PC-3 (cell line): ENCODE data around the gene IRGM. TPM values are rescaled to one million over a fixed set of nuclear protein-coding genes. Genes with fewer than 3 reads are reported as not detected.
"Not testable (repeated sequence)": the region's sequence is repeated elsewhere in the genome, so short reads cannot be mapped to it uniquely, and the experiment has no call there.

Experiments
- ATAC-seq: fragments of 200-7000 bp; cut with Tn5 transposase; 2 replicates; pipeline ENCODE4 v1.9.1; 2020; ENCODE audit warnings: mild to moderate bottlenecking, moderate library complexity
- Bru-seq: library from RNA; stranded (reverse); fragments of 400-500 nt; gene quantifications from one replicate; lab custom pipeline; 2021; lab: Mats Ljungman, UMichigan
- BruChase-seq, 2 experiments: library from RNA; stranded (reverse); fragments of 400-500 nt; gene quantifications; one replicate each; lab custom pipeline; 2021; lab: Mats Ljungman, UMichigan
- BruUV-seq: library from RNA; stranded (reverse); fragments of 400-500 nt; replicated peaks from 2 replicates; lab custom pipeline; 2021; lab: Mats Ljungman, UMichigan
- CTCF ChIA-PET: fragments of 300-600 bp; sonication (Branson Sonifier 250); formaldehyde crosslinking; loops from one replicate; lab custom pipeline; 2022; ENCODE audit warnings: antibody characterized with exemption; lab: Charles Lee
- POLR2A ChIA-PET: fragments of 300-600 bp; sonication (Branson Sonifier 250); formaldehyde crosslinking; loops from one replicate; lab custom pipeline; 2022; ENCODE audit warnings: antibody characterized with exemption; ENCODE audit not compliant: unreplicated experiment; lab: Charles Lee
- DNase-seq: peaks from one replicate; pipeline ENCODE4 v3.0.0-alpha.2; 2015
- H2AFZ ChIP-seq: fragments of 300-600 bp; sonication (generic); 2 replicates; pipeline ENCODE4 v1.6.0; 2016; ENCODE audit warnings: antibody characterized with exemption, low read length
- H3F3A ChIP-seq: fragments of 300-600 bp; sonication (generic); one replicate; pipeline ENCODE4 v1.6.0; 2017; ENCODE audit warnings: antibody characterized with exemption, low read length, control low read depth, mild to moderate bottlenecking; ENCODE audit not compliant: unreplicated experiment
- H3K27ac ChIP-seq: fragments of 300-600 bp; sonication (generic); 2 replicates; pipeline ENCODE4 v1.5.1; 2016; ENCODE audit warnings: mild to moderate bottlenecking, low read length
- H3K27me3 ChIP-seq: fragments of 300-600 bp; sonication (generic); 2 replicates; pipeline ENCODE4 v1.6.1; 2016; ENCODE audit warnings: low read length, mixed read lengths
- H3K36me3 ChIP-seq: fragments of 300-600 bp; sonication (generic); 2 replicates; pipeline ENCODE4 v1.6.1; 2016; ENCODE audit warnings: low read depth, mixed run types, low read length, mixed read lengths
- H3K4me1 ChIP-seq: fragments of 300-600 bp; sonication (generic); 2 replicates; pipeline ENCODE4 v1.5.1; 2016; ENCODE audit warnings: low read length; ENCODE audit not compliant: insufficient read depth
- H3K4me2 ChIP-seq: fragments of 300-600 bp; sonication (generic); 2 replicates; pipeline ENCODE4 v1.6.0; 2016; ENCODE audit warnings: low read length
- H3K4me3 ChIP-seq: fragments of 300-600 bp; sonication (generic); 2 replicates; pipeline ENCODE4 v1.5.1; 2016; ENCODE audit warnings: mild to moderate bottlenecking, low read length, mixed read lengths
- H3K79me2 ChIP-seq: fragments of 300-600 bp; sonication (generic); 2 replicates; pipeline ENCODE4 v1.6.1; 2017; ENCODE audit warnings: low read length, mixed read lengths
- H3K9ac ChIP-seq: fragments of 300-600 bp; sonication (generic); 2 replicates; pipeline ENCODE4 v1.6.0; 2016; ENCODE audit warnings: mild to moderate bottlenecking, low read length
- H3K9me2 ChIP-seq: fragments of 300-600 bp; sonication (generic); replicated peaks from 2 replicates; pipeline ENCODE4 v1.6.1; 2016; ENCODE audit warnings: mixed run types, low read length, mixed read lengths
- H3K9me3 ChIP-seq: fragments of 300-600 bp; sonication (generic); 2 replicates; pipeline ENCODE4 v1.6.1; 2016; ENCODE audit warnings: low read length, mixed read lengths
- H4K20me1 ChIP-seq: fragments of 300-600 bp; sonication (generic); 2 replicates; pipeline ENCODE4 v1.6.1; 2016; ENCODE audit warnings: low read length, mixed read lengths
- CTCF ChIP-seq: fragments of 300-600 bp; sonication (generic); conservative IDR thresholded peaks from 2 replicates; pipeline ENCODE4 v1.5.1; 2017; ENCODE audit warnings: antibody characterized with exemption, low read depth, mild to moderate bottlenecking, low read length
- EZH2 ChIP-seq: fragments of 300-600 bp; sonication (generic); IDR thresholded peaks from one replicate; pipeline ENCODE4 v1.6.1; 2017; ENCODE audit warnings: antibody characterized with exemption, mild to moderate bottlenecking, low read length; ENCODE audit not compliant: unreplicated experiment
- EZH2phosphoT487 ChIP-seq: fragments of 300-600 bp; sonication (generic); IDR thresholded peaks from 2 replicates; pipeline ENCODE4 v1.6.1; 2018; ENCODE audit warnings: mild to moderate bottlenecking, antibody characterized with exemption, low read length, borderline replicate concordance
- intact Hi-C: fragments of 100-400 bp; cut with micrococcal nuclease; formaldehyde crosslinking; loops from 2 replicates; pipeline ENCODE4 v1.9.0; 2023
- long read RNA-seq: library from polyadenylated mRNA; unstranded; transcript quantifications from one replicate; pipeline ENCODE4 v2.0.0, GENCODE V29; 2021; ENCODE audit not compliant: unreplicated experiment
- total RNA-seq: library from RNA; depleted of rRNA; stranded (reverse); fragments of >200 nt; gene quantifications from 2 replicates; pipeline ENCODE4 v1.2.3, GENCODE V29; 2014; rRNA removed

The IRGM gene, protein sequence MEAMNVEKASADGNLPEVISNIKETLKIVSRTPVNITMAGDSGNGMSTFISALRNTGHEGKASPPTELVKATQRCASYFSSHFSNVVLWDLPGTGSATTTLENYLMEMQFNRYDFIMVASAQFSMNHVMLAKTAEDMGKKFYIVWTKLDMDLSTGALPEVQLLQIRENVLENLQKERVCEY
- total RNA-seq, result not detected in 2 replicates
- percentile 22 among the genes with signal in this experiment for Bru-seq, nascent RNA
- BruChase-seq, experiment 1, labeled RNA remaining after a 6-hour chase, result percentile 12 among the genes with signal in this experiment
- BruChase-seq, experiment 2, labeled RNA remaining after a 2-hour chase, result percentile 27 among the genes with signal in this experiment
- long read RNA-seq, result 0 reads

GRCh38 chr5:150846308-150846653 lies at the start of gene IRGM:
TSS of gene IRGM (plus strand) at chr5:150846521. CDS start at chr5:150848124, 1,603 bp downstream.
- POLR2A ChIA-PET, H4K20me1 ChIP-seq, H3F3A ChIP-seq, H3K4me3 ChIP-seq, H3K27me3 ChIP-seq, H3K79me2 ChIP-seq, ATAC-seq, H3K9me2 ChIP-seq, DNase-seq, H3K9me3 ChIP-seq, H3K9ac ChIP-seq, H3K36me3 ChIP-seq, BruUV-seq, H3K4me2 ChIP-seq, H3K4me1 ChIP-seq, H3K27ac ChIP-seq: not testable (repeated sequence)
- H2AFZ ChIP-seq, result peak within 1 kb of the TSS; percentile 36; the same call in 1 of the 2 replicates
- intact Hi-C loops, result loop anchor here (2.0 to 10.0 kb wide), 2 partner anchors 145 to 191 kb away; partner anchors contain the start of gene RBM22
- CTCF ChIA-PET, result interaction anchor here (0.6 to 2.2 kb wide), 2 partner anchors 45 to 175 kb away, joined by 3 to 16 read pairs; no protein-coding TSS in a partner anchor

DNA sequence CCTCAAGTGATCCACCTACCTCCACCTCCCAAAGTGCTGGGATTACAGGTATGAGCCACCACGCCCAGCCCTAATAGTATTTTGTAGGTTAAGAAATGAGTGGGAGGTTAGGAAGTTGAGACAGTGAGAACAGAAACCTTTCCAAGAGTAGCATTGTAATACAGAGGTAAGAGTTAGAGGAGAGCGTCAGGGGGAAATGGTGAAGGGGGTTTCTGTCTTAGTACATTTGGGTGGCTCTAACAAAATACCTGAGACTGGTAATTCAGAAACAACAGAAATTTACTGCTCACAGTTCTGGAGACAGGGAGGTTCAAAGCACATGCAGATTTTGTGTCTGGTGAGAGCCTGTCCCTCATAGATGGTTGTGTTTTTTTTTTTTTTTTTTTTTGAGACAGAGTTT lies 48.9 kb upstream of the IRGM start:
- no peaks in the 10 kb centered on the region for H3K9me3 ChIP-seq
- ChIA-PET POLR2A (no interaction called here), CTCF (no interaction called here)
- H2AFZ ChIP-seq, result no peak overlapping the region
- no peaks in the 10 kb centered on the region for H3F3A ChIP-seq
- H3K4me2 ChIP-seq, result no peak overlapping the region
- H3K9ac ChIP-seq, result no peak overlapping the region
- intact Hi-C loops, result no loop called here
- no peak for DNase-seq
- no peaks in the 10 kb centered on the region for H3K9me2 ChIP-seq
- no peaks in the 10 kb centered on the region for H4K20me1 ChIP-seq
- no peak for ATAC-seq
- H3K36me3 ChIP-seq, result no peaks in the 10 kb centered on the region
- no peaks in the 10 kb centered on the region for H3K79me2 ChIP-seq
- H3K4me3 ChIP-seq, result no peak overlapping the region
- TF ChIP-seq CTCF, result no peak
- no peaks in the 10 kb centered on the region for H3K4me1 ChIP-seq
- BruUV-seq, result no TSS peak
- no peaks in the 10 kb centered on the region for H3K27me3 ChIP-seq
- no peak overlapping the region for H3K27ac ChIP-seq

DNA sequence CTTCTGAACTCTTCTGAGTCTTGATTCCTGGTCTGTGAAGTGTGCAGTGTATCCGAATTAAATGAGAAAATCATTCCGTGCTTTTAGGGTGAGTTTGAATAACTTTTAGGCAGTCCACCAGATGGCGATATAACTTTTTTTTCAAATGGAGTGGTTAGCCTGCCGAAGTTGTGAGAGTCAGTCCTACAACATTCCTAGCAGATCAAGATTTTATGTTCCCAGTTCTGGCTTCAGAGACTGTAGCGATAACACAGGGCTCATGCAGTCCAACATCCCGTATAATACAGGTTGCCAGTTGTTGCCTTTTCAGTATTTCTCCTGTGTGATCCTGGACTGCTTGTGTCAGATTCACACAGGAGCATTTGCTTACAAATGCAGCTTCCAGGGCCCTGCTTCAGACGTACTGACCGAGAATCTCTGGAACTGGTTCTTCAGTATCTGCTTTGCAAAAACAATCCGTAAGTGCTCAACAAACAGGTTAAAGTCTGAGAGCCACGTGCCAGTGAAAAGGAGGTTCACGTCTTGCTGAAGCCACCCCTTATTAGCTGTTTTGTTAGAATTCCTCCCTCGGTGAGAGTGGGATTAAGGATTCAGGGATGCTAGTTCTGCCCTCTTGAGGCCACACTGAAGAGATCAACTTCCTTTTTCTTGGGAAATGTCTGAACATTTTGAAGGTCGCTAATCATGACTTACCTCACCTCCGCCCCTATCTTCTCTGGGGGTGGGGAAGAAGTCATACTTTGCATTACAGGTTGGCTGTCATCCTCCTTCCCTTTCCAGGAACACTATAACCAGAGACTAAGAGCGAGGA lies 45.0 kb upstream of the IRGM start:
- no peaks in the 10 kb centered on the region for H3K4me1 ChIP-seq
- ChIA-PET POLR2A (no interaction called here), CTCF (interaction anchor here (0.6 to 2.4 kb wide), 7 partner anchors 12 to 642 kb away, joined by 3 to 16 read pairs (median 6); partner anchors contain the start of genes IRGM and SMIM3)
- peak overlapping the region; percentile 78 for H3K4me2 ChIP-seq
- H3K79me2 ChIP-seq, result no peaks in the 10 kb centered on the region
- no peaks in the 10 kb centered on the region for H3K9me3 ChIP-seq
- peak overlapping the region; percentile 7; the same call in 1 of the 2 replicates for H3K9ac ChIP-seq
- TF ChIP-seq CTCF (peak; percentile 67), EZH2phosphoT487 (no peak), EZH2 (no peak)
- H4K20me1 ChIP-seq, result no peaks in the 10 kb centered on the region
- no peaks in the 10 kb centered on the region for H3K27me3 ChIP-seq
- intact Hi-C loops, result loop anchor here (1.0 to 2.0 kb wide), 5 partner anchors 43 to 363 kb away; partner anchors contain the start of gene DCTN4
- no peaks in the 10 kb centered on the region for H3F3A ChIP-seq
- H3K27ac ChIP-seq, result no peak overlapping the region
- ATAC-seq (peak; percentile 93), DNase-seq (peak; percentile 82)
- H2AFZ ChIP-seq, result peak overlapping the region; percentile 95
- no peaks in the 10 kb centered on the region for H3K9me2 ChIP-seq
- peak overlapping the region; percentile 62 for H3K4me3 ChIP-seq
- BruUV-seq, result no TSS peak
- H3K36me3 ChIP-seq, result 0 out of 2 replicates have a peak, but pooled peaks cover 3% of the 10 kb centered on the region
